CD4-positive, alpha-beta memory T cell (primary cell): Measurements from ENCODE around the gene GNB4. TPM values are rescaled to one million over a fixed set of nuclear protein-coding genes. Genes with fewer than 3 reads are reported as not detected.

Source experiments
- CTCF ChIA-PET: fragments of 350-600 bp; sonication (Branson Sonifier 250); formaldehyde crosslinking; loops from one replicate; lab custom pipeline; 2021; ENCODE audit warnings: inconsistent platforms; ENCODE audit not compliant: partially characterized antibody; lab: Charles Lee
- POLR2A ChIA-PET: fragments of 350-600 bp; sonication (Branson Sonifier 250); formaldehyde crosslinking; loops from one replicate; lab custom pipeline; 2021; ENCODE audit not compliant: partially characterized antibody; lab: Charles Lee
- DNase-seq, 5 donors: peaks; one replicate each; pipeline versions ENCODE4 v3.0.0 to v3.0.0-alpha.2; 2020 to 2022; ENCODE audit warnings: mixed read lengths in 1 of 5
- H3K27ac ChIP-seq: one replicate; pipeline ENCODE4 v1.7.0; 2013; ENCODE audit warnings: low read depth, low read length
- H3K27me3 ChIP-seq: 2 replicates; pipeline ENCODE4 v1.7.0; 2013; ENCODE audit warnings: mild to moderate bottlenecking, low read length, moderate library complexity; ENCODE audit not compliant: insufficient read depth
- H3K36me3 ChIP-seq: 2 replicates; pipeline ENCODE4 v1.7.0; 2013; ENCODE audit warnings: mild to moderate bottlenecking, low read length, moderate library complexity; ENCODE audit not compliant: insufficient read depth
- H3K4me1 ChIP-seq: 2 replicates; pipeline ENCODE4 v1.7.0; 2013; ENCODE audit warnings: mild to moderate bottlenecking, low read length, moderate library complexity; ENCODE audit not compliant: insufficient read depth
- H3K4me3 ChIP-seq, 2 donors: one replicate each; pipeline ENCODE4 v1.7.0; 2013; ENCODE audit warnings: low read length in 2 of 2, mild to moderate bottlenecking in 1 of 2
- H3K9me3 ChIP-seq, 2 donors: one replicate each; pipeline ENCODE4 v1.7.0; 2013; ENCODE audit warnings: low read length in 2 of 2, control low read depth in 1 of 2; ENCODE audit not compliant: control insufficient read depth in 1 of 2
- H3K27ac Mint-ChIP-seq, 7 donors: one replicate each; pipeline ENCODE4 v1.8.0; 2020 to 2021; ENCODE audit warnings: mixed read lengths in 7 of 7, mild to moderate bottlenecking in 6 of 7, inconsistent platforms in 3 of 7, moderate library complexity in 3 of 7
- H3K27me3 Mint-ChIP-seq, 2 donors: one replicate each; pipeline ENCODE4 v1.8.0; 2020 to 2021; ENCODE audit warnings: mixed read lengths in 2 of 2
- H3K36me3 Mint-ChIP-seq, 2 donors: one replicate each; pipeline ENCODE4 v1.8.0; 2020 to 2021; ENCODE audit warnings: mixed read lengths in 2 of 2, inconsistent platforms in 1 of 2, mild to moderate bottlenecking in 1 of 2
- H3K4me1 Mint-ChIP-seq, 4 donors: one replicate each; pipeline ENCODE4 v1.8.0; 2020 to 2021; ENCODE audit warnings: mixed read lengths in 4 of 4, mild to moderate bottlenecking in 1 of 4
- H3K4me3 Mint-ChIP-seq, 8 donors: one replicate each; pipeline ENCODE4 v1.8.0; 2020 to 2021; ENCODE audit warnings: mixed read lengths in 8 of 8, mild to moderate bottlenecking in 7 of 8, moderate library complexity in 6 of 8, inconsistent platforms in 3 of 8
- H3K9me3 Mint-ChIP-seq, 8 donors: one replicate each; pipeline ENCODE4 v1.8.0; 2020 to 2021; ENCODE audit warnings: mixed read lengths in 8 of 8, mild to moderate bottlenecking in 5 of 8, inconsistent platforms in 3 of 8, moderate library complexity in 1 of 8
- intact Hi-C: fragments of 100-400 bp; cut with micrococcal nuclease; formaldehyde crosslinking; loops from one replicate; pipeline ENCODE4 v1.15.1; 2023
- polyA plus RNA-seq, 2 donors: library from polyadenylated mRNA; unstranded; fragments of 300-500 nt; fragmentation: Illumina TruSeq; gene quantifications; one replicate each; pipeline ENCODE4 v1.2.3, GENCODE V29; 2021
- total RNA-seq, 2 experiments: library from RNA; stranded (reverse); gene quantifications; one replicate each; pipeline ENCODE4 v1.2.3, GENCODE V29; 2021

The GNB4 gene
- total and polyA plus RNA-seq, 4 experiments from 2014 or later, result 0.03 to 0.96 (median 0.59) TPM

DNA sequence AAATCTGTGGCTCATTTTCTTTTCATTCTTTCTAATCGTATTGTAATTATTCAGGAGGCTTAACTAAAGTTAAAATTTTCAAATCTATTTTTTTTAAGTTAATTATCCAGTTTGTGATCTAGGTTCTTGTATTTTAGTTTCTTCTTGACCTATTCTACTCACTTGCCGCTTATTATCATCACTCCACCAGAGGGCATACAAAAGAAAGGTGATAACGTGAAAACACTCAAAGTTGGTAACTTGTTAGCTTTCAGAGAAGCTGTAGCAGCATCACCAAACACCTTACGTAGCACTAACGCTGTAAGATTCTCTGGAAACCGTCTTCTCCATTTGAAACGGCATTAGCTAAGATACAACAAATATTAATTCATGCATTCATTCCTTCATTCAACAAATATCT, 4.8 kb downstream of the GNB4 start:
- H3K27me3 Mint-ChIP-seq, result peaks cover 36 to 43% of the 10 kb centered on the region in 2 donors
- peaks cover 0 to 4% (median 0%) of the 10 kb centered on the region in 8 donors for H3K9me3 Mint-ChIP-seq
- Histone ChIP-seq H3K27ac (no peak overlapping the region), H3K4me1 (peaks cover 12% of the 10 kb centered on the region), H3K36me3 (no peaks in the 10 kb centered on the region), H3K4me3 (no peak overlapping the region), H3K27me3 (peaks cover 15% of the 10 kb centered on the region), H3K9me3 (no peaks in the 10 kb centered on the region)
- no peak overlapping the region for H3K4me3 Mint-ChIP-seq
- ChIA-PET POLR2A (no interaction called here), CTCF (no interaction called here)
- H3K4me1 Mint-ChIP-seq, result peaks cover 7 to 12% (median 8%) of the 10 kb centered on the region in 4 donors
- intact Hi-C loops, result no loop called here
- DNase-seq, result no peak
- no peaks in the 10 kb centered on the region for H3K36me3 Mint-ChIP-seq
- no peak overlapping the region for H3K27ac Mint-ChIP-seq

DNA sequence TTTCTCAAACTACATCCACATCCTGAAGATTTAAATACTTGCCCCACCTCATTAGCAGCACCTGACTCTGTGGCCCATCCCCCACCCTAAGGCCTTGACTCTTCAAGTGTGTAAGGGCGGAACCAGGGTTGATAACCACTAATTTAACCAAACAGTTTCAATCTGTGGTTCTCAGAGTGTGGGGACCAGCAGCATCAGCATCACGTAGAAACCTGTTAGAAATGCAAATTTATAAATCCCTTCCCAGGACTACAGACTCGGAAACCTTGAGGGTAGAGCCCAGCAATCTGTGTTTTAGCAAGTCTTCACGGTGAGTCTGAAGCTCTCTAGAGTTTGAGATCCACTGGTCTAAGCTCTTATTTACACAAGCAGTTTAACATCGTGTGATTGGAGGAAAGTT, 12.4 kb downstream of the GNB4 start:
- CTCF ChIA-PET, result no interaction called here
- Mint-ChIP-seq H3K27me3 (peaks cover 2 to 3% of the 10 kb centered on the region in 2 donors), H3K4me3 (no peak overlapping the region), H3K4me1 (peaks cover 0 to 5% (median 0%) of the 10 kb centered on the region in 4 donors), H3K36me3 (no peaks in the 10 kb centered on the region), H3K27ac (no peak overlapping the region), H3K9me3 (no peaks in the 10 kb centered on the region)
- no peak overlapping the region for H3K4me3 ChIP-seq
- no peaks in the 10 kb centered on the region for H3K4me1 ChIP-seq
- H3K9me3 ChIP-seq, result no peaks in the 10 kb centered on the region
- POLR2A ChIA-PET, result no interaction called here
- H3K27me3 ChIP-seq, result no peaks in the 10 kb centered on the region
- intact Hi-C loops, result no loop called here
- no peak for DNase-seq
- H3K36me3 ChIP-seq, result no peaks in the 10 kb centered on the region
- no peak overlapping the region for H3K27ac ChIP-seq

- POLR2A ChIA-PET, result no interaction called here
- no peak overlapping the region for H3K4me3 Mint-ChIP-seq
- DNase-seq, result no peak
Measured at GRCh38 chr3:179436517-179436916, 14.8 kb downstream of the GNB4 start.

DNA sequence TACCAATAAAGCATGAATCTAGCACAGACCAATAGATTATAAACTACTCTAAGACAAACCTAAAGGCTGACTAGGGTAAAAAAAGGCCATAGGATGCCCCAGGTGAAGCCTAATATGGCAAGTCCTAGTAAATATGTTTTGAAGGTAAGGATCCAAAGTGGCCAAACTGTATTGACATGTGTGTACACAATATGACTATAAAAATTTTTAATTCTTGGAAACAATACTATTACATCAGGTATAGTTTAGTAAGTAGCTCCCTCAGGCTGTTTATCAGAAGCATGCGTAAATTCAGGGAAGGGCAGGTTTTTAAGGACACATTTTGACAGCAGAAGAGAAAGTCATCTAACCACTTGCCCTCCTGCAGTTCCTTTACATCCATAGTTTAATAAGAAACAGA, 18.8 kb downstream of the GNB4 start:
- no peak for DNase-seq
- Histone ChIP-seq H3K27me3 (no peaks in the 10 kb centered on the region), H3K36me3 (no peaks in the 10 kb centered on the region), H3K4me1 (no peaks in the 10 kb centered on the region), H3K9me3 (no peaks in the 10 kb centered on the region), H3K4me3 (no peak overlapping the region), H3K27ac (no peak overlapping the region)
- intact Hi-C loops, result no loop called here
- no peaks in the 10 kb centered on the region for H3K36me3 Mint-ChIP-seq
- H3K27me3 Mint-ChIP-seq, result peaks cover 0 to 2% of the 10 kb centered on the region in 2 donors
- ChIA-PET CTCF (interaction anchor here (0.6 kb wide), 1 partner anchor 221 kb away, joined by 3 read pairs; no protein-coding TSS in a partner anchor), POLR2A (no interaction called here)
- H3K9me3 Mint-ChIP-seq, result peaks cover 0 to 2% (median 0%) of the 10 kb centered on the region in 8 donors
- H3K4me3 Mint-ChIP-seq, result no peak overlapping the region
- H3K27ac Mint-ChIP-seq, result no peak overlapping the region
- no peaks in the 10 kb centered on the region for H3K4me1 Mint-ChIP-seq

More at GRCh38 chr3:179436517-179436916, 14.8 kb downstream of the GNB4 start:
- CTCF ChIA-PET, result no interaction called here
- Mint-ChIP-seq H3K27me3 (no peaks in the 10 kb centered on the region), H3K36me3 (no peaks in the 10 kb centered on the region), H3K4me1 (peaks cover 0 to 5% (median 0%) of the 10 kb centered on the region in 4 donors), H3K27ac (no peak overlapping the region), H3K9me3 (peaks cover 0 to 2% (median 0%) of the 10 kb centered on the region in 8 donors)
- intact Hi-C loops, result no loop called here
- Histone ChIP-seq H3K4me1 (no peaks in the 10 kb centered on the region), H3K36me3 (no peaks in the 10 kb centered on the region), H3K4me3 (no peak overlapping the region), H3K27me3 (no peaks in the 10 kb centered on the region), H3K9me3 (no peaks in the 10 kb centered on the region), H3K27ac (no peak overlapping the region)

DNA sequence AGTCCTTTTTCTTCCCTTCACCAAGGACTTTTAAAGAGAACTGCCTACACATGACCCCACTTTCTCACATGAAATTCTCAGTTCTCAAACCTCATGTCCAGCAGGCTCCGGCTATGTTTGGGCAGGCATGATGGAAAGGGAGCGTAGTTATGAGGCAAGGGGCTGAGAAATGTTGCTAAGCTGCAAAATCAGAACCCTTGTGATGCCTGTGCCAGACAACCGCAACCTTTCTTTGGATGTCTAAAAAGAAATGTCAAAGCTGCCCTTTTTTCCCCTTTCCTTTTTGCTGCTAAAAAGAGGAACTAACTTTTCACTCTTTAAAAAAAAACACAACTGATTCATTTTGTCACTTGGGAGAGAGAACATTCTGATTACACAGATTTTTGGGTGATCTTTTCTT, 19.2 kb downstream of the GNB4 start:
- Mint-ChIP-seq H3K36me3 (no peaks in the 10 kb centered on the region), H3K27ac (no peak overlapping the region), H3K27me3 (peaks cover 2% of the 10 kb centered on the region in 2 donors), H3K4me3 (no peak overlapping the region), H3K4me1 (no peaks in the 10 kb centered on the region), H3K9me3 (peaks cover 0 to 2% (median 0%) of the 10 kb centered on the region in 8 donors)
- no peaks in the 10 kb centered on the region for H3K9me3 ChIP-seq
- POLR2A ChIA-PET, result no interaction called here
- CTCF ChIA-PET, result no interaction called here
- intact Hi-C loops, result no loop called here
- no peaks in the 10 kb centered on the region for H3K4me1 ChIP-seq
- no peak for DNase-seq
- no peak overlapping the region for H3K4me3 ChIP-seq
- no peaks in the 10 kb centered on the region for H3K36me3 ChIP-seq
- no peaks in the 10 kb centered on the region for H3K27me3 ChIP-seq
- H3K27ac ChIP-seq, result no peak overlapping the region

DNA sequence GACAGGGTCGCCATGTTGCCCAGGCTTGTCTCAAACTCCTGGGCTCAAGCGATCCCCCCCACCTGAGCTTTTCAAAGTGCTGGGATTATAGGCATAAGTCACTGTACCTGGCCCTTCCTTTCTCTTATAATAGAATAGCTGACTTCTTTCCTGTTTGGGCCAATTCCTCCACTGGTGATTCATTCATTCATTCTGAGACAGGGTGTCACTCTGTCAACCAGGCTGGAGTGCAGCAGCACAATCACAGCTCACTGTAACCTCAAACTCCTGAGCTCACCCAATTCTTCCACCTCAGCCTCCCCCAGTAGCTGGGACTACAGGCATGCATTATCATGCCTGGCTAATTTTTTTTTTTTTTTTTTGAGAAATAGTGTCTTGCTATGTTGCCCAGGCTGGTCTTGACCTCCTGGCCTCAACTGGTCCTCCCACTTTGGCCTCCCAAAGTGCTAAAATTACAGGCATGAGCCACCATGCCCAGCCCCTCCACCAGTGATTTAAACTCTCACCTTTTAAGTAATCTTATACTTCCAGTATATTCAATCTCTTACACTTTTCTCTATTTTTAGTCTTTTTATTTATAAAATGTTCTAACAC, 20.9 kb downstream of the GNB4 start:
- Mint-ChIP-seq H3K27ac (peak overlapping the region in 1 of 7 donors; percentile 42), H3K4me3 (no peak overlapping the region), H3K4me1 (no peaks in the 10 kb centered on the region), H3K36me3 (no peaks in the 10 kb centered on the region), H3K27me3 (peaks cover 2 to 4% of the 10 kb centered on the region in 2 donors), H3K9me3 (peaks cover 0 to 2% (median 0%) of the 10 kb centered on the region in 8 donors)
- ChIA-PET POLR2A (interaction anchor here (0.6 kb wide), 1 partner anchor 27 kb away, joined by 3 read pairs; no protein-coding TSS in a partner anchor), CTCF (interaction anchor here (1.1 kb wide), 1 partner anchor 17 kb away, joined by 3 read pairs; no protein-coding TSS in a partner anchor)
- no peaks in the 10 kb centered on the region for H3K4me1 ChIP-seq
- DNase-seq, result no peak
- H3K4me3 ChIP-seq, result no peak overlapping the region
- no peaks in the 10 kb centered on the region for H3K9me3 ChIP-seq
- no peaks in the 10 kb centered on the region for H3K27me3 ChIP-seq
- no peaks in the 10 kb centered on the region for H3K36me3 ChIP-seq
- intact Hi-C loops, result no loop called here
- no peak overlapping the region for H3K27ac ChIP-seq

DNA sequence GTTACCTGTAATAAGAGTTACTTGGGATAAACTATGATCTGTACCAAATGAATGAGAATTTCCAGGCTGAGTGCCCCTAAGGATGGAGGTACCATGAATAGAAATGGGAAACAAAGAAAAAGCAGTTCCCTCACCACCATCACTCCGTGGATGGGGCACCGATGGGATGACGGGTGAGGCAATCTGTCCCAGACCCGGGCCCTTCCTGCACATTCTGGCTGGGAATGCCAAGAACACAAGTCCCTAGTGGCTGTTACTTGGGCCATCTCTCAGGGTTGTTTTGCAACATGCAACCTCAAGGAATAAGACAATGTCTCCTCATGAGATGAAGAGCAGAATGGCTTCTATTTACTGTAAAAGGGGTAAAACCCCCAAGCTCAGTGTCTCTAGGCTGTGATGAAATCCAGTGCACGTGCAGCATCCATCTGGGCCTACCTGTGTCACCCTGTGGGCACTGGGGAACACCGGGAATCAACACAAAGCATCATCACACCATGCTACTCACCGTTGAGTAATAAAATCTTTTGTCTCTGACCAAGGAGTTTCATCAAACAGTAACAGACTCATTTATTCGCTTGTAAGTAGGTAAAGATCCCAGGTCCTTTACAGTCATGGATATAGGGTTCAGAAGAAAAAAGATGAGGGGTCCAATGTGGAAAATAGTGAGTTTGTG, 22.3 kb downstream of the GNB4 start:
- no peak for DNase-seq
- Mint-ChIP-seq H3K4me1 (no peaks in the 10 kb centered on the region), H3K27me3 (peaks cover 4 to 5% of the 10 kb centered on the region in 2 donors), H3K36me3 (no peaks in the 10 kb centered on the region), H3K4me3 (no peak overlapping the region), H3K27ac (no peak overlapping the region), H3K9me3 (peaks cover 0 to 6% (median 0%) of the 10 kb centered on the region in 8 donors)
- no peaks in the 10 kb centered on the region for H3K9me3 ChIP-seq
- no peak overlapping the region for H3K4me3 ChIP-seq
- H3K27ac ChIP-seq, result no peak overlapping the region
- ChIA-PET POLR2A (no interaction called here), CTCF (no interaction called here)
- no peaks in the 10 kb centered on the region for H3K36me3 ChIP-seq
- H3K4me1 ChIP-seq, result no peaks in the 10 kb centered on the region
- intact Hi-C loops, result no loop called here
- H3K27me3 ChIP-seq, result no peaks in the 10 kb centered on the region
